Spleen (tissue), 11 donors: Measurements from ENCODE around the gene CHN1. TPM values are rescaled to one million over a fixed set of nuclear protein-coding genes. Genes with fewer than 3 reads are reported as not detected.
A peak's percentile ranks its signal among the peaks of the same experiment; 100 is the strongest.

Experiments used
- DNase-seq: peaks from one replicate; pipeline ENCODE4 v3.0.0-alpha.2; 2020
- H3K27ac ChIP-seq, 8 donors: fragments of 200-600 bp; sonication (generic) in 7 of 8; 1 replicate in 4 of 8; 2 replicates in 4 of 8; pipeline versions ENCODE4 v1.5.0 to v1.8.0; 2016 to 2021; ENCODE audit warnings: inconsistent platforms in 4 of 8, mild to moderate bottlenecking in 4 of 8, moderate library complexity in 1 of 8
- H3K27me3 ChIP-seq, 7 donors: fragments of 200-600 bp; sonication (generic) in 6 of 7; replicated peaks in 1 of 7; 1 replicate in 4 of 7; 2 replicates in 3 of 7; pipeline versions ENCODE4 v1.5.0 to v1.8.0; 2016 to 2021; ENCODE audit warnings: inconsistent platforms in 3 of 7, mild to moderate bottlenecking in 1 of 7
- H3K36me3 ChIP-seq, 6 donors: fragments of 200-600 bp; sonication (generic) in 5 of 6; 1 replicate in 4 of 6; 2 replicates in 2 of 6; pipeline versions ENCODE4 v1.5.0 to v1.8.0; 2016 to 2021; ENCODE audit warnings: inconsistent platforms in 2 of 6
- H3K4me1 ChIP-seq, 6 donors: fragments of 200-600 bp; sonication (generic) in 5 of 6; 1 replicate in 3 of 6; 2 replicates in 3 of 6; pipeline versions ENCODE4 v1.5.0 to v1.8.0; 2016 to 2021; ENCODE audit warnings: inconsistent platforms in 3 of 6
- H3K4me3 ChIP-seq, 8 donors: fragments of 200-600 bp; sonication (generic) in 7 of 8; 1 replicate in 4 of 8; 2 replicates in 4 of 8; pipeline versions ENCODE4 v1.5.0 to v1.8.0; 2016 to 2021; ENCODE audit warnings: inconsistent platforms in 4 of 8, mild to moderate bottlenecking in 4 of 8, moderate library complexity in 2 of 8
- H3K9me3 ChIP-seq, 8 donors: fragments of 200-600 bp; sonication (generic) in 7 of 8; 1 replicate in 4 of 8; 2 replicates in 4 of 8; pipeline versions ENCODE4 v1.5.0 to v1.8.0; 2016 to 2021; ENCODE audit warnings: inconsistent platforms in 4 of 8
- CTCF ChIP-seq, 11 experiments: fragments of 200-600 bp in 7 of 11; fragments of 450-650 bp in 4 of 11; sonication (generic) in 4 of 11; IDR thresholded peaks in 8 of 11; conservative IDR thresholded peaks in 3 of 11; 1 replicate in 7 of 11; 2 replicates in 4 of 11; pipeline versions ENCODE4 v1.4.0 to v1.8.0; 2016 to 2021; ENCODE audit warnings: antibody characterized with exemption in 11 of 11, inconsistent platforms in 4 of 11, mild to moderate bottlenecking in 1 of 11
- POLR2A ChIP-seq, 3 donors: fragments of 450-650 bp; IDR thresholded peaks; one replicate each; pipeline ENCODE4 v1.5.1; 2017; ENCODE audit warnings: antibody characterized with exemption in 3 of 3, mild to moderate bottlenecking in 1 of 3
- POLR2AphosphoS5 ChIP-seq, 3 donors: sonication (generic); formaldehyde crosslinking; IDR thresholded peaks; one replicate each; pipeline ENCODE4 v1.5.1; 2017; ENCODE audit warnings: antibody characterized with exemption in 3 of 3
- WGBS, 5 donors: extraction: QIAGEN DNeasy Blood & Tissue Kit in 3 of 5; methylation state at CpG; one replicate each; pipeline versions ENCODE4 v1.1.5 to v1.1.7; 2013 to 2018; 5-methylcytosine and 5-hydroxymethylcytosine counted together
- intact Hi-C: fragments of 100-400 bp; cut with DNase I; formaldehyde crosslinking; loops from one replicate; pipeline ENCODE4 v1.15.0; 2023; ENCODE audit warnings: low total_unique reads
- polyA plus RNA-seq, 3 donors: library from polyadenylated mRNA; stranded (reverse); fragments of 200-250 nt; gene quantifications; one replicate each; pipeline ENCODE4 v1.2.1, GENCODE V29; 2013
- total RNA-seq, 7 donors: library from RNA; depleted of rRNA in 3 of 7; stranded (reverse); fragments of >200 nt in 3 of 7; fragmentation: NEBNext Ultra II Directional in 4 of 7; extraction: Animal tissue kit (Norgen Biotek cat#: 25700) in 4 of 7; gene quantifications; one replicate each; pipeline versions ENCODE4 v1.1.0 to v1.2.1, GENCODE V29; 2016 to 2021
- donor health status: healthy with polysubstance abuse.
- donor health status: DM: no; HTN: no; CAD: no; lungs with moderate emphysema.
- donor health status: DM: no; HTN: no; CAD: no.
- donor health status: Bipolar disorder and iron deficiency.
- donor health status: healthy.
- donor health status: DM: no; HTN: no; CAD: no.
- donor health status: DM: yes; HTN: yes; CAD: no.

The CHN1 gene
- total and polyA plus RNA-seq, 10 donors: 5.4 to 14.6 (median 9.7) TPM

GRCh38 chr2:174771631-174772471 lies 233.3 kb downstream of the CHN1 start:
- 34 to 50% (median 37%) methylated on average over 14 of the region's 14 CpGs for WGBS, 5 donors
- Histone ChIP-seq H3K4me1 (peaks cover 0 to 14% (median 9%) of the 10 kb centered on the region in 6 donors), H3K4me3 (no peak overlapping the region), H3K36me3 (no peaks in the 10 kb centered on the region), H3K27ac (peak overlapping the region in 2 of 8 donors; percentile 11 to 32), H3K27me3 (peaks cover 0 to 4% (median 0%) of the 10 kb centered on the region in 7 donors), H3K9me3 (no peaks in the 10 kb centered on the region)
- intact Hi-C loops: loop anchor here (5.0 kb wide), 1 partner anchor 220 kb away; no protein-coding TSS in a partner anchor
- TF ChIP-seq CTCF (IDR thresholded peaks at IDR 0.05 in 8 of 11, conservative IDR thresholded peaks at IDR 0.05 in 3 of 11) (peak; percentile 33 to 75 (median 63)), POLR2A (IDR thresholded peaks at IDR 0.05) (no peak)
- DNase-seq: peak; percentile 84

- WGBS, 5 donors: 71 to 87% (median 76%) methylated on average over 3 of the region's 3 CpGs
- Histone ChIP-seq H3K27me3 (peaks cover 0 to 4% (median 0%) of the 10 kb centered on the region in 7 donors), H3K4me3 (no peak overlapping the region), H3K4me1 (peaks cover 0 to 14% (median 8%) of the 10 kb centered on the region in 6 donors), H3K9me3 (no peaks in the 10 kb centered on the region), H3K36me3 (no peaks in the 10 kb centered on the region), H3K27ac (no peak overlapping the region)
- DNase-seq: no peak
- TF ChIP-seq POLR2A (IDR thresholded peaks at IDR 0.05): no peak
- TF ChIP-seq CTCF (IDR thresholded peaks at IDR 0.05 in 8 of 11, conservative IDR thresholded peaks at IDR 0.05 in 3 of 11): no peak
- no peak for TF ChIP-seq POLR2AphosphoS5 (IDR thresholded peaks at IDR 0.05)
- intact Hi-C loops: loop anchor here (5.0 kb wide), 1 partner anchor 221 kb away; no protein-coding TSS in a partner anchor
Measured at GRCh38 chr2:174771136-174771535, 234.0 kb downstream of the CHN1 start.

GRCh38 chr2:174768557-174768956 lies 236.6 kb downstream of the CHN1 start:
- DNase-seq: no peak
- intact Hi-C loops: no loop called here
- Histone ChIP-seq H3K9me3 (no peaks in the 10 kb centered on the region), H3K36me3 (no peaks in the 10 kb centered on the region), H3K4me1 (peaks cover 0 to 14% (median 7%) of the 10 kb centered on the region in 6 donors), H3K27ac (no peak overlapping the region), H3K4me3 (no peak overlapping the region), H3K27me3 (peaks cover 0 to 4% (median 0%) of the 10 kb centered on the region in 7 donors)
- TF ChIP-seq CTCF (IDR thresholded peaks at IDR 0.05 in 8 of 11, conservative IDR thresholded peaks at IDR 0.05 in 3 of 11): no peak
- TF ChIP-seq POLR2A (IDR thresholded peaks at IDR 0.05): no peak
- no peak for TF ChIP-seq POLR2AphosphoS5 (IDR thresholded peaks at IDR 0.05)
- WGBS, 5 donors: 77 to 85% (median 83%) methylated on average over 9 of the region's 9 CpGs

- no peak overlapping the region for H3K27ac ChIP-seq
- DNase-seq: no peak
- TF ChIP-seq CTCF (IDR thresholded peaks at IDR 0.05 in 8 of 11, conservative IDR thresholded peaks at IDR 0.05 in 3 of 11) (no peak), POLR2AphosphoS5 (IDR thresholded peaks at IDR 0.05) (no peak), POLR2A (IDR thresholded peaks at IDR 0.05) (no peak)
- no peaks in the 10 kb centered on the region for H3K9me3 ChIP-seq
- H3K4me1 ChIP-seq: no peaks in the 10 kb centered on the region
- H3K27me3 ChIP-seq: peaks cover 0 to 4% (median 0%) of the 10 kb centered on the region in 7 donors
- WGBS, 5 donors: 45 to 80% (median 61%) methylated on average over 1 of the region's 1 CpG
- H3K36me3 ChIP-seq: no peaks in the 10 kb centered on the region
- intact Hi-C loops: no loop called here
- no peak overlapping the region for H3K4me3 ChIP-seq
Measured at GRCh38 chr2:174766271-174766670, 238.9 kb downstream of the CHN1 start.
